Karpas-422 (cell line): ENCODE measurements around the gene PDC. TPM values are rescaled to one million over a fixed set of nuclear protein-coding genes. Genes with fewer than 3 reads are reported as not detected.

Experiments
- DNase-seq: peaks from one replicate; pipeline ENCODE4 v3.0.0-alpha.2; 2015
- H2AFZ ChIP-seq: fragments of 200-600 bp; sonication (generic); 2 replicates; pipeline ENCODE4 v1.6.1; 2014; ENCODE audit warnings: antibody characterized with exemption, low read length, mixed read lengths
- H3K27ac ChIP-seq: fragments of 200-600 bp; sonication (generic); 2 replicates; pipeline ENCODE4 v1.5.1; 2014; ENCODE audit warnings: mild to moderate bottlenecking, low read length, moderate library complexity
- H3K27me3 ChIP-seq: fragments of 200-600 bp; sonication (generic); 2 replicates; pipeline ENCODE4 v1.6.1; 2014; ENCODE audit warnings: low read length, mixed read lengths
- H3K36me3 ChIP-seq: fragments of 200-600 bp; sonication (generic); 2 replicates; pipeline ENCODE4 v1.6.1; 2014; ENCODE audit warnings: low read length, mixed read lengths; ENCODE audit not compliant: insufficient read depth
- H3K4me1 ChIP-seq: fragments of 200-600 bp; sonication (generic); 2 replicates; pipeline ENCODE4 v1.6.1; 2014; ENCODE audit warnings: mild to moderate bottlenecking, low read length, mixed read lengths
- H3K4me2 ChIP-seq: fragments of 200-600 bp; sonication (generic); 2 replicates; pipeline ENCODE4 v1.6.1; 2014; ENCODE audit warnings: low read length, low read depth, mild to moderate bottlenecking; ENCODE audit not compliant: poor library complexity, severe bottlenecking
- H3K4me3 ChIP-seq: fragments of 200-600 bp; sonication (generic); 2 replicates; pipeline ENCODE4 v1.5.1; 2014; ENCODE audit warnings: mild to moderate bottlenecking, antibody characterized with exemption, low read length, mixed read lengths
- H3K79me2 ChIP-seq: fragments of 200-600 bp; sonication (generic); 2 replicates; pipeline ENCODE4 v1.6.1; 2014; ENCODE audit warnings: mild to moderate bottlenecking, low read length, mixed read lengths
- H3K9ac ChIP-seq: fragments of 200-600 bp; sonication (generic); 2 replicates; pipeline ENCODE4 v1.6.0; 2014; ENCODE audit warnings: low read length
- H3K9me2 ChIP-seq: fragments of 200-600 bp; sonication (generic), shearing (Covaris generic); replicated peaks from 2 replicates; pipeline ENCODE4 v1.6.0; 2014; ENCODE audit warnings: mild to moderate bottlenecking, low read length, moderate library complexity; ENCODE audit not compliant: insufficient read depth
- H3K9me3 ChIP-seq: fragments of 300-700, 200-600 bp; sonication (generic); 2 replicates; pipeline ENCODE4 v1.6.1; 2014; ENCODE audit warnings: low read length, mixed read lengths
- H4K20me1 ChIP-seq: fragments of 200-600 bp; sonication (generic); 2 replicates; pipeline ENCODE4 v1.6.1; 2014; ENCODE audit warnings: mild to moderate bottlenecking, antibody characterized with exemption, low read length, low read depth; ENCODE audit not compliant: insufficient read depth
- total RNA-seq: library from RNA; depleted of rRNA; stranded (reverse); fragments of >200 nt; shearing (Covaris generic); gene quantifications from 2 replicates; pipeline ENCODE4 v1.2.3, GENCODE V29; 2014; ENCODE audit warnings: low replicate concordance

Gene PDC
- total RNA-seq, 1 experiment from 2014 or later = not detected

- Histone ChIP-seq H3K4me1 (no peaks in the 10 kb centered on the region), H3K36me3 (no peaks in the 10 kb centered on the region), H2AFZ (no peak overlapping the region), H3K79me2 (no peaks in the 10 kb centered on the region), H3K4me2 (no peak overlapping the region), H3K9me3 (no peaks in the 10 kb centered on the region), H3K4me3 (no peak overlapping the region), H4K20me1 (no peaks in the 10 kb centered on the region), H3K27ac (no peak overlapping the region), H3K9me2 (no peaks in the 10 kb centered on the region), H3K9ac (no peak overlapping the region), H3K27me3 (no peaks in the 10 kb centered on the region)
- DNase-seq = no peak
These were observed 35.4 kb upstream of the PDC start for GRCh38 chr1:186496171-186496851.

- Histone ChIP-seq H3K4me3 (no peak overlapping the region), H3K4me1 (no peaks in the 10 kb centered on the region), H3K9me3 (no peaks in the 10 kb centered on the region), H4K20me1 (no peaks in the 10 kb centered on the region), H2AFZ (no peak overlapping the region), H3K36me3 (no peaks in the 10 kb centered on the region), H3K9me2 (no peaks in the 10 kb centered on the region), H3K79me2 (no peaks in the 10 kb centered on the region), H3K9ac (no peak overlapping the region), H3K4me2 (no peak overlapping the region), H3K27me3 (no peaks in the 10 kb centered on the region), H3K27ac (no peak overlapping the region)
- DNase-seq = no peak
These were observed 33.9 kb upstream of the PDC start for GRCh38 chr1:186494832-186495271.

GRCh38 chr1:186492531-186493291 is 31.8 kb upstream of the PDC start:
- DNase-seq = no peak

GRCh38 chr1:186491336-186491735 is 30.4 kb upstream of the PDC start:
- H4K20me1 ChIP-seq = no peaks in the 10 kb centered on the region
- H3K4me2 ChIP-seq = no peak overlapping the region
- H3K9ac ChIP-seq = no peak overlapping the region
- no peaks in the 10 kb centered on the region for H3K9me3 ChIP-seq
- DNase-seq = no peak
- no peak overlapping the region for H2AFZ ChIP-seq
- H3K27ac ChIP-seq = no peak overlapping the region
- H3K36me3 ChIP-seq = no peaks in the 10 kb centered on the region
- H3K79me2 ChIP-seq = no peaks in the 10 kb centered on the region
- no peaks in the 10 kb centered on the region for H3K9me2 ChIP-seq
- H3K27me3 ChIP-seq = no peaks in the 10 kb centered on the region
- no peaks in the 10 kb centered on the region for H3K4me1 ChIP-seq
- no peak overlapping the region for H3K4me3 ChIP-seq

More at GRCh38 chr1:186492531-186493291, 31.8 kb upstream of the PDC start:
- Histone ChIP-seq H3K9me2 (no peaks in the 10 kb centered on the region), H3K27me3 (no peaks in the 10 kb centered on the region), H3K27ac (no peak overlapping the region), H3K79me2 (no peaks in the 10 kb centered on the region), H3K4me2 (no peak overlapping the region), H3K36me3 (no peaks in the 10 kb centered on the region), H4K20me1 (no peaks in the 10 kb centered on the region), H3K4me3 (no peak overlapping the region), H3K4me1 (no peaks in the 10 kb centered on the region), H3K9me3 (no peaks in the 10 kb centered on the region), H3K9ac (no peak overlapping the region), H2AFZ (no peak overlapping the region)

- Histone ChIP-seq H3K4me2 (no peak overlapping the region), H4K20me1 (no peaks in the 10 kb centered on the region), H3K9ac (no peak overlapping the region), H3K36me3 (no peaks in the 10 kb centered on the region), H2AFZ (no peak overlapping the region), H3K4me1 (no peaks in the 10 kb centered on the region), H3K9me2 (no peaks in the 10 kb centered on the region), H3K9me3 (no peaks in the 10 kb centered on the region), H3K27me3 (no peaks in the 10 kb centered on the region; the same call in 1 of the 2 replicates), H3K79me2 (no peaks in the 10 kb centered on the region), H3K4me3 (no peak overlapping the region), H3K27ac (no peak overlapping the region)
- no peak for DNase-seq
These were observed 26.2 kb upstream of the PDC start for GRCh38 chr1:186487163-186487562.

GRCh38 chr1:186486061-186486460 is 25.1 kb upstream of the PDC start:
- Histone ChIP-seq H2AFZ (no peak overlapping the region), H3K36me3 (no peaks in the 10 kb centered on the region), H3K9ac (no peak overlapping the region), H3K79me2 (no peaks in the 10 kb centered on the region), H3K27ac (no peak overlapping the region), H3K4me1 (no peaks in the 10 kb centered on the region), H3K27me3 (no peaks in the 10 kb centered on the region; the same call in 1 of the 2 replicates), H4K20me1 (no peaks in the 10 kb centered on the region), H3K9me2 (no peaks in the 10 kb centered on the region), H3K4me3 (no peak overlapping the region), H3K9me3 (no peaks in the 10 kb centered on the region), H3K4me2 (no peak overlapping the region)
- DNase-seq = no peak

- Histone ChIP-seq H3K27ac (no peak overlapping the region), H3K36me3 (no peaks in the 10 kb centered on the region), H3K4me1 (no peaks in the 10 kb centered on the region), H3K79me2 (no peaks in the 10 kb centered on the region), H3K4me3 (no peak overlapping the region), H3K9me2 (no peaks in the 10 kb centered on the region), H3K4me2 (no peak overlapping the region), H4K20me1 (no peaks in the 10 kb centered on the region), H3K27me3 (no peaks in the 10 kb centered on the region; the same call in 1 of the 2 replicates), H2AFZ (no peak overlapping the region), H3K9me3 (no peaks in the 10 kb centered on the region), H3K9ac (no peak overlapping the region)
- no peak for DNase-seq
These were observed 22.6 kb upstream of the PDC start for GRCh38 chr1:186483561-186483960.

- peak; percentile 82 for DNase-seq
- no peaks in the 10 kb centered on the region for H3K4me1 ChIP-seq
- no peaks in the 10 kb centered on the region for H3K36me3 ChIP-seq
- H3K9ac ChIP-seq = no peak overlapping the region
- no peaks in the 10 kb centered on the region for H3K79me2 ChIP-seq
- H3K9me3 ChIP-seq = no peaks in the 10 kb centered on the region
- no peaks in the 10 kb centered on the region; the same call in 1 of the 2 replicates for H3K27me3 ChIP-seq
- H2AFZ ChIP-seq = no peak overlapping the region
- H3K4me3 ChIP-seq = no peak overlapping the region
- H4K20me1 ChIP-seq = no peaks in the 10 kb centered on the region
- H3K27ac ChIP-seq = no peak overlapping the region
- H3K4me2 ChIP-seq = no peak overlapping the region
- H3K9me2 ChIP-seq = no peaks in the 10 kb centered on the region
These were observed 21.8 kb upstream of the PDC start for GRCh38 chr1:186482661-186483255.
